GM19238 (cell line): Measurements from ENCODE around the gene VSTM2B.

Experiments
- DNase-seq: peaks from one replicate; pipeline ENCODE4 v3.0.0; 2011; ENCODE audit warnings: low spot score; ENCODE audit not compliant: insufficient read length

The VSTM2B gene

DNA sequence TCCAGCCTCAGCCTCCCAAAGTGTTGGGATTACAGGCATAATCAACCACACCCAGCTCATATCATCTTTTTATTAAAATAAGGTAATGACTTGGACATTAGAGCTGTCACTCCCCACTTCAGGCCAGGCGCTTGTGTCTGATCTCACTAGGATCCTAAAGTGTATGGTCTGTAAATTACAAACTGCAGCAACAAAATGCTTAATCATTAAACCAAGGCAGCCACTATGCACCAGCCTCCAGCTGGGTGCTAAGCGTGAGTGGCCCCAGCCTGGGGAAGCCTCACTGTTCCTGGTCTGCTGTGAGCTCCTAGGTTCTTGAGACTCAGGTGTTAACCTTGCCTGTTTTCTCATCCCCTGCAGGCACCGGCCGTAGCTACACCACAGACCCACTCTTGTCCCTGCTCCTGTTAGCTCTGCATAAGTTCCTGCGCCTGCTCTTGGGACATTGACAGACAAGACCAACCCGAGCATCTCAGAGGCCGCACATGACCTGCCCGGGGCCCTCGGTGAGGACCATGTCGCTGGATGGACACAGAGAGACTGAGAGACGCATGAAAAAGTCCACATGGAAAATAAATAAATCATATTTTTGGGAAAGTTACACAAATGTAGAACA is 37.8 kb downstream of the VSTM2B start:
- no peak for DNase-seq

GRCh38 chr19:29564574-29565005 is 38.8 kb downstream of the VSTM2B start:
- DNase-seq, result no peak

DNA sequence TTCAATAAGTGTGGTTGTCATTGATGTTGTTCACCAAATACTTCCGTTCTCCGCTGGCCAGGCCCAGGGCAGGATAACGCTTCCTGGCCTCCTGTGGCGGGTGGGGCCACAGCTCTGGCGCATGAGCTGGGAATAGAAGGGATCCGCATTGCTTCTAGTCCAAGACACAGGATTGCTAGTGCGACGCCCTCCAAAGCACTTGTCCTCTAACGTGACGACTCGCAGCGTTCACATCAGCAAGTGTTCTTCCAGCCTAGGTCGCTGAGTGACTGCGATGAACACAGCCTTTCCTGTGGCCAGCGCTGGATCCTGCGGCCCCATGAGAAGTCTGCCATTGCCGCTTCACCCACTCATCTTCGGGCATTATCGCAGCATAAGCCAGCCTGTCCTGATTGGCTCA is 39.4 kb downstream of the VSTM2B start:
- DNase-seq, result no peak

GRCh38 chr19:29566496-29567054 is 40.8 kb downstream of the VSTM2B start:
- DNase-seq, result no peak

GRCh38 chr19:29567366-29567915 is 41.6 kb downstream of the VSTM2B start:
- DNase-seq, result no peak

- DNase-seq, result no peak
These were observed 42.5 kb downstream of the VSTM2B start for GRCh38 chr19:29568036-29569025.

DNA sequence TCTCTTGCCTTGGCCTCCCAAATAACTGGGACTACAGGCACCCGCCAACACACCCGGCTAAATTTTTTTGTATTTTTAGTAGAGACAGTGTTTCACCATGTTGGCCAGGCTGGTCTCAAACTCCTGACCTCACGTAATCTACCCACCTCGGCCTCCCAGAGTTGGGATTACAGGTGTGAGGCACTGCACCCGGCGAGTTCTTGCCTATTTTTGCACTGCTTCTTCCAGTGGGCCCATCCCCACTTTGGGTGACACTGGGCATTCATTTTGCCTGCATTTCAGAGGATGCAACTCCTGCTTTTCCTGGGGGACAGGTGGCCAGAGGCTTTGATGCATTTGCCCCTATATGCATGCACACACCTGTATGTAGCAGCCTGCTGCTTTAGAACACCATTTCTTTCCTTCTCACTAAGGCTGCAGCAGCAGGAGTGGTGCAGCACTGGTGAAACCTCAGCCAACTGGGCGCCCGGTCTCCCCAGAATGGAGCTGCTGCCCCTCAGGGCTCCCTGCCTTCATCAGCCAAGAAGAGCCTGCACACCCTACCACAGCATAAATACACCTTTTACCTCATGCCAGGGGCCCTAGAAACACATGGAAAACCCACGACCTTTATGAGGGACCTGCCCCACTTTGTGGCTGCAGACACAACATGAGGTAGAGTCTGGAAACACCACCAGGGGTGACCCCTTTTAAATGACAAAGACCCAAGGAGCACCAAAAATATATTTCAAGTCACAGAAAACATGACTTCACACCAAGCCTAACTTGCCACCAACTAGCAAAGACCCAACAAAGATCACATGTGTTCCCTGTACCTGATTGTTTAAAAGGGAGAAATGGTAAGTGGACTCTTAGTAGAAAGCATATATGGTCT is 43.5 kb downstream of the VSTM2B start:
- no peak for DNase-seq

- DNase-seq, result no peak
These were observed 45.4 kb downstream of the VSTM2B start for GRCh38 chr19:29571181-29571580.

DNA sequence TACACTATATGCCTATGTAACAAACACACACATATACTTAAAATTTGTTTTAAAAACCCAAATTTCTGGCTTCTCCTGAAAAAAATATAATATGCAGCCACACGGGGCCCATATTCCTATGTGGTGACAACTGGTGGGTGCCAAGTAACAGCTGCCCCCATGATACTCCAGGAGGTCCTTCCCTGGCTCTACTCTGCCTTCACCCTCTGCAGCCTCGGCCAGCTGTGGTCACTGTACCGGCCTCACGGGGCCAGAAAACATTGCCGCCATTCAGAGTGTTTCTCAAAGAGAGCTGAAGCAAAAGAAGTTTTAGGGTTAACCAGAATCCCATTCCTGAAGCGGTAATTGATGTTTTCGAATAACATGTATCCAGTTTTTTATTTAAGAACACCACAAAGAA is 47.7 kb downstream of the VSTM2B start:
- no peak for DNase-seq

- DNase-seq, result no peak
These were observed 48.7 kb downstream of the VSTM2B start for GRCh38 chr19:29574510-29574909.

DNA sequence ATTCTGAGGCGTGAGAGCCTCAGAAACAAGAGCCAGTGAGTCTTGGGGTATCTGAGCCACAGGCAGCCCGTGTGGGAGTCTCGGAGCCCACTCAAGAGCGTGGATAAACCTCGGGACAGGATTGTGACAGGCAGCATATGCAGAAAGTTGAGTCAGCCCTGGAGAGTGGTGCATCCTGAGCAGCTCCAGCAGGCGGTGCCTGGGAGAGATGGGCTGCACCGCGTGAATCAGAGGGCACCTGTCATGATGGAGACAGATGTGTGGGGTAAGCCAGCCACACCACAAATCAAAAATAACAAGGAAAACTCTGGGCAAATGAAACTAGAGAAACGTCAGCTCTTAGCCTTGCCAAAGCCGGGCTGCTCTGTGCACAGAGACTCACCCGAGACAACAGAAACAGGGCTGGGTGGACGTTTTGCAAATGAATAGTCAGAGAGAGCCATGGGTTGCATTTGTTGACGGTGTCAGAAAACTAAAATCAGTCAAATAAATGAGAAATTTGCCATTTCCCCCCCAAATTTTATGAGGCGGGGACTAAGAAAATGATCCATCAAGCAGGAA is 50.3 kb downstream of the VSTM2B start:
- no peak for DNase-seq

- DNase-seq, result no peak
These were observed 51.2 kb downstream of the VSTM2B start for GRCh38 chr19:29576761-29577648.

DNA sequence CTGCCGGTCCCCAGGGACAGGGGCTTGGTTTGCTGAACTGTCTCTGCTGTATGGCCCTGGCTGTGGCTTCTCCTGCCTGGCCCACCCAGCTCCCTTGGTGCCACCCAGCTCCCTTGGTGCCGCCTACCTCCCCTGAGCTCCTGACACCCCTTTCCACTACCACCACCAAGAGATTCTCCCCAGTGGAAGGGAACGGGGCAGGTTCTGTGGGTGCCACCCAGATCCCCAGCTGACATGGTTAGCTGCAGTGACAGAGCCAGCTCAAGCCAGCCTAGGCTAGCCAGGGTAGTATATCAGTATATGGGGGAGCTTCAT is 51.8 kb downstream of the VSTM2B start:
- DNase-seq, result no peak

DNA sequence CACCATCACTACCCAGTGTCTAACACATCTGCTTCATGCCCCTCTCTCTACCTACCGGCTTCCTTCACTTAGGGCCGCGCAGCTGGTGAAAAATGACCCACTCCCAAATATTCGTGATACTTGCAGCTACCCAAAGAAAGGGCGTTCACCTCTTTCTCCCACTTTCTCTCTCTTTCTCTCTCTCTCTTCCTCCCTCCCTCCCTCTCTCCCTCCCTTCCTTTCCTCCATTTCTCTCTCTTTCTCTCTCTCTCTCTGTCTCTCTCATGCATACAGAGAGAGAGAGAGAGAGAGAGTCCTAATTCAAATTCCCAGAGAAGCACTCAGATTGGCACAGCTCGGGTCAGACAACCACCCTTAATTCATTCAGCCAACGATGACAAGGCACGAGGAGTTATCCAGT is 52.6 kb downstream of the VSTM2B start:
- no peak for DNase-seq

- no peak for DNase-seq
These were observed 53.6 kb downstream of the VSTM2B start for GRCh38 chr19:29579308-29579910.

- no peak for DNase-seq
These were observed 55.6 kb downstream of the VSTM2B start for GRCh38 chr19:29581398-29581797.

- DNase-seq, result no peak
These were observed 57.6 kb downstream of the VSTM2B start for GRCh38 chr19:29583196-29583999.

DNA sequence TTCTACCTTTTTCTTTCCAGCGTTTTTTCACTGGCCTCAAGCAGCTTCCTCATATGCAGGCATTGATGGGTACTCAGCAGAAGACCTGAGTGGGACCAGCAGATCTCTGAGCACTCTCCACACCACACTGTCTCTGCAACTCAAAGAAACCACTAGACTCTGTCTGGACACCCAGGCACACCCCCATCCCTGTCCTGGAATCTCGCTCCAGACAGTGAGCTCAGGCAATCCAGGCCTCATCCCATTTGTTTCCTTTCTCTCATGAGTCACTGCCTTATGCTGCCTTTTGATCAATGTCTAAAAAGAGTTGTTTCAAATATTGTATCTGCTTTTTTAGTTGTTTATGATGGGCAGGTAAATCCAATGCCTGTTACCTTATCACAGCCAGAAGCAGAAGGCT is 60.6 kb downstream of the VSTM2B start:
- no peak for DNase-seq

- DNase-seq, result no peak
These were observed 61.3 kb downstream of the VSTM2B start for GRCh38 chr19:29587059-29587458.
